GM19240 (cell line): ENCODE results near the gene SLC25A42.

Source experiments
- DNase-seq: peaks from one replicate; pipeline ENCODE4 v3.0.0; 2011; ENCODE audit warnings: low spot score; ENCODE audit not compliant: insufficient read length

Gene SLC25A42

GRCh38 chr19:19160461-19161035, 96.8 kb downstream of the SLC25A42 start:
- no peak for DNase-seq

- no peak for DNase-seq
Measured at GRCh38 chr19:19162495-19162894, 98.7 kb downstream of the SLC25A42 start.
